ENCODE results near the gene ASTN1. TPM values are rescaled to one million over a fixed set of nuclear protein-coding genes. Genes with fewer than 3 reads are reported as not detected.

The ASTN1 gene
- total RNA-seq, 1 experiment from 2014 or later, result 0.42 TPM

DNA sequence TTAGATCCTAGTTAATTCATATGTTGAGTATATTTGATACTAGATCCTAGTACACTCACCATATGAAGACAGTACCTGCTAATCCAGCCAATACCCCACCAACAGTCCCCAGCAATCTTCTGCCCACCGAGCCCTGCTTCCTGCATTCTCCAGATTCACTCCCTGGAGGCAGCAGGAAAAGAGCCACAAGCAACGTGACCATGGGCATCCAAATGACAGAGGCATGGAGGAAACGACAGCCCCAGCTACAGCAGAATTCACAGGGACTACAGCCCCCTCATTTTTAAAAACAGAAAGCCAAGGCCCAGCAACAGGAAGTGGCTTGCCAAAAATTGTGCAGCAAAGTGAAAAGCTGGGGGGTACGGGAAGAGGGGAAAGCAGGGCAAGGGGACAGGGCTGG lies 29.3 kb downstream of the ASTN1 start:
- no peak overlapping the region for H2AFZ ChIP-seq (ENCODE audit: low read depth, low read length, poor library complexity, severe bottlenecking)
- no peak overlapping the region for H3K9ac ChIP-seq (ENCODE audit: low read length)
- ChIA-PET CTCF (no interaction called here), RAD21 (ENCODE audit: low non-redundant PET in 1 of 2, low total read pairs in 2 of 2, uncharacterized antibody in 2 of 2, unreplicated experiment in 2 of 2) (no interaction called here), POLR2A (no interaction called here)
- no peak overlapping the region for H3K27ac ChIP-seq (ENCODE audit: low read depth, low read length)
- no peaks in the 10 kb centered on the region for H4K20me1 ChIP-seq (ENCODE audit: insufficient read depth)
- H3K4me2 ChIP-seq (ENCODE audit: low read length), result no peak overlapping the region
- H3K4me3 ChIP-seq (replicated peaks in 1 of 2; ENCODE audit: low read depth in 1 of 2, low read length in 2 of 2), result no peak overlapping the region
- peaks cover 2% of the 10 kb centered on the region; the same call in 1 of the 2 replicates for H3K27me3 ChIP-seq (ENCODE audit: insufficient read depth, low read length)
- H3K4me1 ChIP-seq (ENCODE audit: control insufficient read depth in 1 of 2, insufficient read depth in 2 of 2, low read length in 2 of 2), result no peaks in the 10 kb centered on the region
- no peaks in the 10 kb centered on the region for H3K9me2 ChIP-seq (ENCODE audit: insufficient read depth)
- H3K9me3 ChIP-seq (ENCODE audit: control insufficient read depth in 1 of 2, insufficient read depth in 1 of 2, low read depth in 1 of 2, low read length in 2 of 2), result no peaks in the 10 kb centered on the region
- intact Hi-C loops (cut with micrococcal nuclease), result no loop called here
- ATAC-seq (no peak), DNase-seq (ENCODE audit: low read depth, low spot score) (no peak)
- no peaks in the 10 kb centered on the region for H3K36me3 ChIP-seq (ENCODE audit: control insufficient read depth in 1 of 2, insufficient read depth in 2 of 2, low read length in 2 of 2)
- BruUV-seq (replicated peaks), result no TSS peak
- H3K79me2 ChIP-seq (ENCODE audit: insufficient read depth, low read length), result no peaks in the 10 kb centered on the region
- TF ChIP-seq SRF (IDR thresholded peaks at IDR 0.05; ENCODE audit: low read depth), result no peak
- TF ChIP-seq EZH2 (IDR thresholded peaks at IDR 0.05), result no peak
- TF ChIP-seq, protein P1, sequence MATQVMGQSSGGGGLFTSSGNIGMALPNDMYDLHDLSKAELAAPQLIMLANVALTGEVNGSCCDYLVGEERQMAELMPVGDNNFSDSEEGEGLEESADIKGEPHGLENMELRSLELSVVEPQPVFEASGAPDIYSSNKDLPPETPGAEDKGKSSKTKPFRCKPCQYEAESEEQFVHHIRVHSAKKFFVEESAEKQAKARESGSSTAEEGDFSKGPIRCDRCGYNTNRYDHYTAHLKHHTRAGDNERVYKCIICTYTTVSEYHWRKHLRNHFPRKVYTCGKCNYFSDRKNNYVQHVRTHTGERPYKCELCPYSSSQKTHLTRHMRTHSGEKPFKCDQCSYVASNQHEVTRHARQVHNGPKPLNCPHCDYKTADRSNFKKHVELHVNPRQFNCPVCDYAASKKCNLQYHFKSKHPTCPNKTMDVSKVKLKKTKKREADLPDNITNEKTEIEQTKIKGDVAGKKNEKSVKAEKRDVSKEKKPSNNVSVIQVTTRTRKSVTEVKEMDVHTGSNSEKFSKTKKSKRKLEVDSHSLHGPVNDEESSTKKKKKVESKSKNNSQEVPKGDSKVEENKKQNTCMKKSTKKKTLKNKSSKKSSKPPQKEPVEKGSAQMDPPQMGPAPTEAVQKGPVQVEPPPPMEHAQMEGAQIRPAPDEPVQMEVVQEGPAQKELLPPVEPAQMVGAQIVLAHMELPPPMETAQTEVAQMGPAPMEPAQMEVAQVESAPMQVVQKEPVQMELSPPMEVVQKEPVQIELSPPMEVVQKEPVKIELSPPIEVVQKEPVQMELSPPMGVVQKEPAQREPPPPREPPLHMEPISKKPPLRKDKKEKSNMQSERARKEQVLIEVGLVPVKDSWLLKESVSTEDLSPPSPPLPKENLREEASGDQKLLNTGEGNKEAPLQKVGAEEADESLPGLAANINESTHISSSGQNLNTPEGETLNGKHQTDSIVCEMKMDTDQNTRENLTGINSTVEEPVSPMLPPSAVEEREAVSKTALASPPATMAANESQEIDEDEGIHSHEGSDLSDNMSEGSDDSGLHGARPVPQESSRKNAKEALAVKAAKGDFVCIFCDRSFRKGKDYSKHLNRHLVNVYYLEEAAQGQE (IDR thresholded peaks at IDR 0.05; ENCODE audit: low read depth), result no peak
- TF ChIP-seq ZFX (IDR thresholded peaks at IDR 0.05), result no peak
- TF ChIP-seq, protein P2, sequence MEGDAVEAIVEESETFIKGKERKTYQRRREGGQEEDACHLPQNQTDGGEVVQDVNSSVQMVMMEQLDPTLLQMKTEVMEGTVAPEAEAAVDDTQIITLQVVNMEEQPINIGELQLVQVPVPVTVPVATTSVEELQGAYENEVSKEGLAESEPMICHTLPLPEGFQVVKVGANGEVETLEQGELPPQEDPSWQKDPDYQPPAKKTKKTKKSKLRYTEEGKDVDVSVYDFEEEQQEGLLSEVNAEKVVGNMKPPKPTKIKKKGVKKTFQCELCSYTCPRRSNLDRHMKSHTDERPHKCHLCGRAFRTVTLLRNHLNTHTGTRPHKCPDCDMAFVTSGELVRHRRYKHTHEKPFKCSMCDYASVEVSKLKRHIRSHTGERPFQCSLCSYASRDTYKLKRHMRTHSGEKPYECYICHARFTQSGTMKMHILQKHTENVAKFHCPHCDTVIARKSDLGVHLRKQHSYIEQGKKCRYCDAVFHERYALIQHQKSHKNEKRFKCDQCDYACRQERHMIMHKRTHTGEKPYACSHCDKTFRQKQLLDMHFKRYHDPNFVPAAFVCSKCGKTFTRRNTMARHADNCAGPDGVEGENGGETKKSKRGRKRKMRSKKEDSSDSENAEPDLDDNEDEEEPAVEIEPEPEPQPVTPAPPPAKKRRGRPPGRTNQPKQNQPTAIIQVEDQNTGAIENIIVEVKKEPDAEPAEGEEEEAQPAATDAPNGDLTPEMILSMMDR (IDR thresholded peaks at IDR 0.05 in 2 of 3, conservative IDR thresholded peaks at IDR 0.05 in 1 of 3; ENCODE audit: borderline replicate concordance in 1 of 3, insufficient read depth in 1 of 3, low read depth in 2 of 3, low read length in 2 of 3), result no peak
- TF ChIP-seq POLR2AphosphoS5 (IDR thresholded peaks at IDR 0.05; ENCODE audit: low read depth, low read length), result no peak
- TF ChIP-seq CEBPB (IDR thresholded peaks at IDR 0.05; ENCODE audit: low read depth), result no peak
- TF ChIP-seq POLR2A (IDR thresholded peaks at IDR 0.05; ENCODE audit: borderline replicate concordance, extremely low read depth, insufficient read depth, insufficient read length), result no peak
- TF ChIP-seq, protein P3, sequence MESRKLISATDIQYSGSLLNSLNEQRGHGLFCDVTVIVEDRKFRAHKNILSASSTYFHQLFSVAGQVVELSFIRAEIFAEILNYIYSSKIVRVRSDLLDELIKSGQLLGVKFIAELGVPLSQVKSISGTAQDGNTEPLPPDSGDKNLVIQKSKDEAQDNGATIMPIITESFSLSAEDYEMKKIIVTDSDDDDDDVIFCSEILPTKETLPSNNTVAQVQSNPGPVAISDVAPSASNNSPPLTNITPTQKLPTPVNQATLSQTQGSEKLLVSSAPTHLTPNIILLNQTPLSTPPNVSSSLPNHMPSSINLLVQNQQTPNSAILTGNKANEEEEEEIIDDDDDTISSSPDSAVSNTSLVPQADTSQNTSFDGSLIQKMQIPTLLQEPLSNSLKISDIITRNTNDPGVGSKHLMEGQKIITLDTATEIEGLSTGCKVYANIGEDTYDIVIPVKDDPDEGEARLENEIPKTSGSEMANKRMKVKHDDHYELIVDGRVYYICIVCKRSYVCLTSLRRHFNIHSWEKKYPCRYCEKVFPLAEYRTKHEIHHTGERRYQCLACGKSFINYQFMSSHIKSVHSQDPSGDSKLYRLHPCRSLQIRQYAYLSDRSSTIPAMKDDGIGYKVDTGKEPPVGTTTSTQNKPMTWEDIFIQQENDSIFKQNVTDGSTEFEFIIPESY (IDR thresholded peaks at IDR 0.05; ENCODE audit: extremely low read depth, insufficient replicate concordance, low read length), result no peak
- TF ChIP-seq, protein P4, sequence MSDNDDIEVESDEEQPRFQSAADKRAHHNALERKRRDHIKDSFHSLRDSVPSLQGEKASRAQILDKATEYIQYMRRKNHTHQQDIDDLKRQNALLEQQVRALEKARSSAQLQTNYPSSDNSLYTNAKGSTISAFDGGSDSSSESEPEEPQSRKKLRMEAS (IDR thresholded peaks at IDR 0.05), result no peak

Data from HCT116 (cell line).